ENCODE results near the gene ZNF740.
A peak's percentile ranks its signal among the peaks of the same experiment; 100 is the strongest.
"Not testable (repeated sequence)": the region's sequence is repeated elsewhere in the genome, so short reads cannot be mapped to it uniquely, and the experiment has no call there.

The ZNF740 gene

GRCh38 chr12:53174881-53175491 lies 5.5 kb upstream of the ZNF740 start:
- peak; percentile 41 for TF ChIP-seq CTCF (IDR thresholded peaks at IDR 0.05; ENCODE audit: low read depth, low read length)
- DNase-seq (ENCODE audit: extremely low read depth, low read depth) = no peak

GRCh38 chr12:53176750-53177149 lies 3.8 kb upstream of the ZNF740 start:
- no peak for TF ChIP-seq CTCF (IDR thresholded peaks at IDR 0.05; ENCODE audit: low read depth, low read length)
- DNase-seq (ENCODE audit: extremely low read depth, low read depth) = no peak

GRCh38 chr12:53177447-53177846 lies 3.1 kb upstream of the ZNF740 start:
- DNase-seq (ENCODE audit: extremely low read depth, low read depth) = not testable (repeated sequence)

- not testable (repeated sequence) for DNase-seq (ENCODE audit: extremely low read depth, low read depth)
These were observed 1.7 kb upstream of the ZNF740 start for GRCh38 chr12:53178803-53179202.

- no peak for TF ChIP-seq CTCF (IDR thresholded peaks at IDR 0.05; ENCODE audit: low read depth, low read length)
- DNase-seq (ENCODE audit: extremely low read depth, low read depth) = no peak
These were observed 769 bp upstream of the ZNF740 start for GRCh38 chr12:53179687-53180219.

- TF ChIP-seq CTCF (IDR thresholded peaks at IDR 0.05; ENCODE audit: low read depth, low read length) = no peak
- no peak for DNase-seq (ENCODE audit: extremely low read depth, low read depth)
These were observed 566 bp downstream of the ZNF740 start for GRCh38 chr12:53180931-53181645.

- TF ChIP-seq CTCF (IDR thresholded peaks at IDR 0.05; ENCODE audit: low read depth, low read length) = no peak
- DNase-seq (ENCODE audit: extremely low read depth, low read depth) = no peak
These were observed 1.4 kb downstream of the ZNF740 start for GRCh38 chr12:53181935-53182334.

- no peak for TF ChIP-seq CTCF (IDR thresholded peaks at IDR 0.05; ENCODE audit: low read depth, low read length)
- no peak for DNase-seq (ENCODE audit: extremely low read depth, low read depth)
These were observed 2.4 kb downstream of the ZNF740 start for GRCh38 chr12:53182903-53183302.
